GM19452 (cell line): ENCODE results near the gene CASP3.
"Not testable (repeated sequence)": the region's sequence is repeated elsewhere in the genome, so short reads cannot be mapped to it uniquely, and the experiment has no call there.

Experiments
- ATAC-seq: cut with Tn5 transposase; IDR thresholded peaks from one replicate; pipeline ENCODE4 v1.9.1; 2021; ENCODE audit not compliant: unreplicated experiment

Gene CASP3

DNA sequence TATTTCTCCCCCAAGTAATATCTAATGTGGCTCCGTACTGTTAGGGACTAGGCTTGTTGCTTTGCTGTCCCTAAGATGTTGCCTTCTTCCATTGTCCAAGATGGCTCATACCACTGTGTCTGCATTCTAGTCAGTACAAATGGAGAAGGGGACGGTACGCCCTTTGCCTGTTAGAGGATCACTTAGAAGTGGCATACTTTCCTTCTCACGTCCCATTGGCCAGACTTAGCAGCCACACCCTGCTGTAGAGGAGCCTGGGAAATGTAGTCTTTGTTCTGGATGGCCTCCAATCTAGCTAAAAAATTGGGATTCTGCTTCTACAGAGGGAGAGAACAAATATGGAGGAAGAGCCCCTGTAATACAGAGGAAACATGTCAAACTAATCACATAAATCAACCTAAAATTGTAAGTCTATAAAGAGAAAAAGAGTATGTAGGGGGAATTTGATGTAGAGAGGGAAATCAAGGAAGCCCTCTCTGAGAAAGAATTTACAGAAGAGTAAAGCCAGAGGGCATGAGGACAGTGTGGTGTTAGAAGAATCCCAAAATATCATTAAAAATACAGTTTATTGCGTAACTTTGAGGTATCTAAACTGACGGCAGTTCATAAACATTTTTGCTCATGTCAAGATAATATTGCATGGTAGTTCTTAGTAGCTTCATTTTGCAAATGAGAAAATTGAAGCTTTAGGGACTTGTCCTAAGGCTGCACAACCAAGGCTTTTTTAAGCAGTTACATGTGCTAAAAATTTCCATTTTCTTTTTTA lies 15.4 kb upstream of the CASP3 start:
- no peak for ATAC-seq

DNA sequence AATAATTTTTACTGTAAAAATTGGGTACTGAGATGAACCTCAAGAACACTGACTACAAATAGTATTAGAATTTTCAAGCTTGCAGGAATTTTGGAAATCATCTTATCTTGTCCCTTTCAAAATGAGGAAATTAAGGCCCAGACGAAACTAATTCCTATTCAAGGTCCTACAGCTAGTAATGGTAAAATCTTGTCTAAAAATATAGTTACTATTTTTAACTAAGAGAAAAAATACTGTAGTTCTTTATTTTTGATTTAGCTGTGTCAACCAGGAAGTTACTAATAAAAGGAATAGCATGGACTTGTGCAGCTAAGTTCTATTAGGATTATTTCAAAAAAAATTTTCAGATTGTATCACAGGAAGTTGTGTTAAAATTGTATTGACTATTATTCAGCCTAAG lies 13.0 kb upstream of the CASP3 start:
- no peak for ATAC-seq

DNA sequence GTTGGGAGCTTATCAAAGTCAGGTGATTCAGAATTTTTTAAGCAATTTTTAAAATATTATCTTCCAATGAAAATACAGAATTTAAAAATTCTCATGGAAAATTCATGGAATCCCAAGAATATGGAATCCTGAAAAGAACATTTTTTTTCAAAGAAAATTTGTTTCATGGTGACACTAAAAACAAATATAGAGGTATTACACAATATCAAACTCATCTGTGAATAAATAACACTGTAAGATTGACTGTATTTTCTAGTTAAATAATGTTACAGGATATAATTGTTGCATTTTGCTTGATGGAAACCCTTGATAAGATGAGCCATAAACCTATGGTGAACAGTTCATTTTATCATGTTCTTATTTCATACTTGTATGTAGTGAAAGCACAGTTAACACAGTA lies 11.7 kb upstream of the CASP3 start:
- ATAC-seq = no peak

DNA sequence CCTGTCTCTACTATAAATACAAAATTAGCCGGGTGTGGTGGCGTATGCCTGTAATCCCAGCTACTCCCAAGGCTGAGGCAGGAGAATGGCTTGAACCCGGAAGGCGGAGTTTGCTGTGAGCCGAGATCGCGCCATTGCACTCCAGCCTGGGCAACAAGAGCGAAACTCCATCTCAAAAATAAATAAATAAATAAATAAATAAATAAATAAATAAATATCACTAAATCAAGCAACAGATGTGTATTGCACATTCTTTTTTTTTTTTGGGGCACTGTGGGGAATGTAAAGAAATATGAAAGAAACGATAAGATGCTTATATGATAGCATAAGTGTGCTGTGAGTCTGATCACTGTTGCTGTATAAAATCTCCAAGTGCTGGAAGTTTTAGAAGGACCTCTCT lies 8.6 kb upstream of the CASP3 start:
- ATAC-seq = not testable (repeated sequence)

DNA sequence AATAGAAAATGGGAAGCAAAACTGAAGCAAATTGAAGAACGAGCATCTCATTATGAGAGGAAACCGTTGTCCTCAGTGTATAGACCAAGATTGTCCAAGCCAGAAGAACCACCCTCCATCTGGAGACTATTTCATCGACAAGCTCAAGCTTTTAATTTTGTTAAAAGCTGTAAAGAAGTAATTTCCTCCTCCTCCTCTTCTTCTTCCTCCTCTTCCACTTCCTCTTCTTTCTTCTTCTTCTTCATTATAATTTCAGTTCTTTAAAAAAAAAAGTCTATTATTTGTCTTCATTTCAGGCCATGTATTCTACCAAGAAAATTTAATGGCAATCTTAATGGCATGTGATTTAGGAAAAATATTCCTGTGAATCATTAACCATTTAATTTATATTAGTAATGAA lies 7.9 kb upstream of the CASP3 start:
- ATAC-seq = no peak

DNA sequence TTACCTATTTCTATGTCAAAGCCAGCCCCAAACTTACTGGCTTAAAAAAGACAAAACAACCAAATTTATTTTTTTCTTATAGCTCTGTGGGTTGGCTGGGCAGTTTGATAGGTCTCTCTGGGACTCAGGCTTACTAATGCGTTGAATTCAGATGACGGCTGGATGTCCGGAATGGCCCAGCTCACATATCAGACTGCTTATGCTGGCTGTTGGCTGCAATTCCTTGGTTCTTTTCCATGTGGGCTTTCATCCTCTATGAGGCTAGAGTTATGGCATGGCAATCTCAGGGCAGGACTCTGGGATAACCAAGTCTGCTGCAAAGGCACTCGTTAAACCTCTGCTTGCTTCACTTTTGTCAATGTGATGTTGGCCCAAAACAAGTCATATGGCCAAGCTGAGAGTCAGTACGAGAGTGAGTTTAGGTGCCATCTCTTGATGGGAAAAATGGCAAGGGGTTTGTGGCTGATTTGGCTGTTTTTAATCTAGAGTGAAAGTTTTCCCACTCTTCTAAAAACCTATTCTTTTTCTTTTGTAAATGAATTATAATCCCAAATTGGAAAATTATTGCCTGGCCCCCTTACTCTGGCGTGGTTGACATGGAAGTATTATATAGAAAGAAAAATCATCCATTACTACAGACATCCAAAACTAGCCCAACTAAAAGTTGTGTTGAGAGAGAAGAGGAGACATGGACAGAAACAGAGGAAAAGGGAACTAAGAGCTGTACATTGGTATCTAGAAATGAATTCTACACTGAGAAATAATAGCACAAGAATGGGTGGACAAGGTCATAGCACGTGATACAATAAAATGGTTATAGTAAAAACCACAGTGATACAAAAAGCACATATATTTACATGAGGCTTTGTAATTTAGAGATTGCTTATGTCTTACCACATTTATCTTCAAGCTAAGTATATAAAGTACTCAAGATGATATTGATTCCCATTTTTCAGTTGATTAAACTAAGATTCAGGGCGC lies 6.9 kb upstream of the CASP3 start:
- ATAC-seq = no peak

DNA sequence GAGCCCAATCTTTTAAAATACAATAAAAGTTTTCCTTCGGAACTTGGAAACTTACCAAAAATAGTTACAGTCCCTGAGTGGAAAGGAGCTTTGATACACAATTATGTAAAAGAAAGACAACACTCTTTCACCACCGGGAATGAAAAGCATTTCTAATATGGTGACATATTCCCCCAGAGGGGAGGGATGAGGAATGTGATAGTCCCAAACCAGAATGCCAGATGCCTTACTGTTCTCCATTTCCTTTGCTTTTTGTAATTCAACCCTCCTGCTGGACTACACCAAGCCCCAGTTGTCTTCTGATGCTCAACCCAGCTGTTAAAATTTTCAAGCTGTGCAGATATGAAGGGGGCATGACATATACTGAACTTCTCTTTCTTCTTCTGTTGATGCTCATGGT lies 4.4 kb upstream of the CASP3 start:
- no peak for ATAC-seq

DNA sequence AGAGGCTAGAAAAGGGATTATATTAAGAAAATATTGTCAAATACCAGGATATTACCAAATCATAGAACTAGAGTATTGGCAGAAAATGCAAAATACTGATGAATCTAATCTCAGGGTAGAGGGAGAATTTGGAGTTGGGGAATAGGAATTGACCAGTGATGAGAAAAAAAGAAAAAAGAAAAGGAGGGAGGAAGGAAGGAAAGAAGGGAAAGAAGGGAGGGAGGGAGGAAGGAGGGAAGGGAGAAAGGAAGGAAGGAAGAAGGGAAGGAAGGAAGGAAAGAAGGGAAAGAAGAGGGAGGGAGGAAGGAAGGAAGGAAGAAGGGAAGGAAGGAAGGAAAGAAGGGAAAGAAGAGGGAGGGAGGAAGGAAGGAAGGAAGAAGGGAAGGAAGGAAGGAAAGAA lies 3.4 kb upstream of the CASP3 start:
- ATAC-seq = not testable (repeated sequence)

DNA sequence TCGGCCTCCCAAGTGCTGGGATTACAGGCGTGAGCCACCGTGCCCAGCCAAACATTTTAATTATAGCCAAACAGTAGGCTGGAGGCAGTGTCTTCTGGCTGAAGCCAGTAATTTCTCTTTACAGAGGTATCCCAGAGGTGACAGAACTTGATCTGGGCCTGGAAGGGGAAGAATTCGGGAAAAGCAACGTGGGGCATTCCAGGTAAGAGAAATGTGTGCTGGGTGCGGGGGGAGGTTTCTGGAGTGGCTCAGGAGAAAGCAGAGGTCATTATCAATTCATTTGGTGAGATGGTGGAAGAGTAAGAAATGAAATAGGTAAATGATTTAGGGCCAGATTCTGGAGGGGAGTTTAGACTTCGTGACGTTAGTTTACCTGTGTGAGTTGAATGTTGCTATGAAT lies 2.7 kb upstream of the CASP3 start:
- ATAC-seq = no peak

DNA sequence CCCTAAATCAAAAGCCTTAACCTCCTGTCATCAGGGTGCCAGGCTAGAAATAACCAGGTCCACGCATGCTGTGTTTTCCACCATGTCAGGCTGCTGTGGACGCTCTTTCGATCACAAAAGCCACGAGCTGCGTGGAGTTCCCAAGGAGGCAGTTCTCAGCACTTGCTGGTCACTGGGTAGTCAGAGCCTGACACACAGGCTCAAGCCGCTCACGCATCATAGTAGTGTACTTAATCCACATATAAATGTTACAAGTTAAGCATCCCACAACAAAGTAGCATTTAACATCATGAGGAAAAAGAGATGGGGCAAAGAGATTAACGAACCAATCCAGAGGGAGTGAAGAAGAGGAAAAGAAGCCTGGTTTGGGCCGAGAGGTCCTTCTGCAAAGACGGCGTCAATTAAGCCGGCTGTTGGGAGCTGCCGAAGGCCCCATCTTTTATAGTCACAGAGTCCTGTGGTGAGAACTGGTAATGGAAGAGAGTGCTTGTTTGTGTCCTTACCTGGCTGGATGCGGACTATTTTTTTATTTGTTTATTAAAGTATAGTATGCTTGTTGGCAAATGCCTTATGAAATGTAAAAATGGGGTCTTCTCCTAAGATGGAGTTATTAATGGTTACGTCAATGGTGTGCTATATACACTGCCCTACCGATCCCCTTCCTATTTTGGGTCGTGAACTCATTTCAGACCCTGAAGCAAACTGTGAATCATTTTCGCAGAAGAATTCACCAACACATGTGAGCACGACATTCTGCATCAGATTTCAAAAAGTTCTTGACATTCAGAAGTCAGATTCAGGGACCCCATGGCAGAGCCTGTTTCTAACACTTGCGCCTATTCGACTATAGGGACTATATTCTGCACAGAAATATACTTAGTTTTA lies 966 bp upstream of the CASP3 start:
- peak; percentile 14 for ATAC-seq

DNA sequence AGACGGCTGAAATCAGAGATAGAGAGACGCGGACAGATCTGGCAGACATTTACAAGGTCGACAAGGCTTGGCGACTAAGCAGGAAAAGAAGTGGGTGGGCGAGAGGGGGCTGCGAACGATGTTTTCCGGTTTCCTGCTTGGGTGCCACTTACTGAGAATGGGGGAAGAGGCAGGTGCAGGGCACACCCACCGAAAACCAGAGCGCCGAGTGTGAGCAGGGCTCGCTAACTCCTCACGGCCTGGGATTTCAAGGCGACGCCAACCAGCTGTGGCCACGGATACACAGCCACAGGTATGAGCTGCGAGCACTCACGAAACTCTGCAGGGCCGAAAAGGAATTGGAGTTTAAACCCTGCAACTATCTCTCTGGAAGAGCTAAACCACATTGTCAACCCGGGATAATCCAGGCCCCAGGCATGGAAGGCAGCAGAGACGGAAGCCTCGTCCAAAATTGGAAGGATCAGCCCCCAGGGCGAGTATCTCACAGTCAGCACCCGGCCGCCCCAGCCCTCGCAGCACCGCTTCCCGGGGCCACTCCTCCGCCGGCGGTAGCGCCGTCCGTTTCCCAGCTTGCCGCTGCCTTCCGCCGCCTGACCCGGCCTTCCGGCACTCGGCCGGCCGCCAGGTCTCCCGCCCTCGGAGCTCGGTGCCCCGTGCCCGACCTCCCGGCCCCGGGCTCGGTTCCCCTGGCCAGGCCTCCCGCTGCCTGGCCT lies 778 bp downstream of the CASP3 start:
- ATAC-seq = peak; percentile 22

DNA sequence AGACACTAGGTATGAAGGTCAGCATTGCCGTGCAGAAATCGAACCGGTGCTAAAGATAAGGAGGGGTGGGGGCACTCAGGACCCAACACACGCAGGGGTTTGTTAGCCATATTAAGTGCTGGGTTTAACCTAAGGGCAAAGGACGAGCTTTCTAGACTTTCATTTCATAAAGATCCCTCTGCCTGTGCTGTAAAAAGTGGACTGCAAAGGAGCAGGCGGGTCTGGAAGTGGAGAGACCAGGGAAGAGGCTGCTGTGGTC lies 1.3 kb downstream of the CASP3 start:
- no peak for ATAC-seq

DNA sequence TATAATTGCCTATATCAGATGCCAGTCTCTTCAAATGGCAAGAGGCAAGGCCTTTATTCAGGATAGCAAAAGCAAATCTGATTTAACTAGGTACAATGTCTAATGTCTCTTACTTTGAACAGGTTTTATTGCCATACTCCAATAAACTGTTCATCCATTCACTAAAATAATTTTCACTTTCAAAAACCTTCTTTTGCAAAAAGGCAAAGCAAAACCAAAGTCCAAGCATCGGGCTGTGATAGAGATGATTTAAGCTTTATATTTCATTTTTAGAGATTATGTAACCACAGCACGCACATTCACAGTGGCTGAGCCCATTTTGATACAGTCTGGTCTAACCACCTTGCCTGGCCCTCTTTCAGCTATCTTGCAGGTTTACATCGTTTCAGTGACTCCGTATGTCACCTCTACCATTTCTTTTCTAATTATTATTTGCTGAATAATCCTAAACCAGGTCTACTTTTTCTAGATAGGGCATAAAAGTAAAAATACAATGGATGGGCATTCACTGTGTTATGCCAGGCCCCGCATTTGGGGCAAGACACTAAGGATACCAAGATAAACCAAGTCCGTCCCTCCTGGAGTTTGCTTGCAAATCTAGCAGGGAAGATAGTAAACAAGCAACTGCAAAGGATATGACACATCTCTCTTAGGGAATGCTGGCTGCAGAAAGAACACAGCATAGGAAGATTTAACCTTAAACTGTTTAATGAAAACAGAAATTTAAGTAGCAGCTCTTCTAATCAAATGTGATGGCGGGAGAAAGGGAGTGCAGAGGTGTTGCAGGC lies 1.8 kb downstream of the CASP3 start:
- ATAC-seq = no peak

DNA sequence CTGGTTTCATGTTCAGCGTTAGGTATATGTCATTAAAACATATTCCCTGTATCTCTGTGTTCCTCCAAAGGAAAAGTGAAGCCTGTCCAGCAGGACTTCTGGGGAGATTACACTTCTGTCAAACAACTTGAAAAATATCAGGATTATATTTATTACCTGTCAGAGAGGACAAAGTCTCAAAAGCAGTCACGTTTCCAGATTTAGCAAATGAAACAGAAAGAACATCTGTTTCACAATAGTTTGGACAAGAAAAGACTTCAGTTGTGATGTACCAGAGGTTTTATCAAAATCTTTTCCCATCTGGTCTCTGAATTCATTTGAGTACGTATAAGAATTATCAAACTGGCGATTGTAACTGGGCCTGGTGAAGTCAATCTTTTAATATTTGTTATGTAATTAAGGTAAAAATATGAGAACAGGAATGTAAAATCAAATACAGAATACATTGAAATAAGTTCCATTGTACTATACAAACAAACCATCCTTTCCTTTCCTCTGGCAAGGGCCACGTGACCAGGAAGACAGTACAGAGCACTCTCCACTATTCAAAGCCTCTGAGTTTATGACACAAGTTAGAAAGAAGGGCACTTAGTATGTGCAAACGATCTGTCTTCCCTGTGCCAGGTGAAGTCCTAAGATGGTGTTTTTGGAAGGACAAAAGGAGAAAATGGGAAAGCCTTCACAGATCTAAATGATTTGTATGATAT lies 3.2 kb downstream of the CASP3 start:
- no peak for ATAC-seq

DNA sequence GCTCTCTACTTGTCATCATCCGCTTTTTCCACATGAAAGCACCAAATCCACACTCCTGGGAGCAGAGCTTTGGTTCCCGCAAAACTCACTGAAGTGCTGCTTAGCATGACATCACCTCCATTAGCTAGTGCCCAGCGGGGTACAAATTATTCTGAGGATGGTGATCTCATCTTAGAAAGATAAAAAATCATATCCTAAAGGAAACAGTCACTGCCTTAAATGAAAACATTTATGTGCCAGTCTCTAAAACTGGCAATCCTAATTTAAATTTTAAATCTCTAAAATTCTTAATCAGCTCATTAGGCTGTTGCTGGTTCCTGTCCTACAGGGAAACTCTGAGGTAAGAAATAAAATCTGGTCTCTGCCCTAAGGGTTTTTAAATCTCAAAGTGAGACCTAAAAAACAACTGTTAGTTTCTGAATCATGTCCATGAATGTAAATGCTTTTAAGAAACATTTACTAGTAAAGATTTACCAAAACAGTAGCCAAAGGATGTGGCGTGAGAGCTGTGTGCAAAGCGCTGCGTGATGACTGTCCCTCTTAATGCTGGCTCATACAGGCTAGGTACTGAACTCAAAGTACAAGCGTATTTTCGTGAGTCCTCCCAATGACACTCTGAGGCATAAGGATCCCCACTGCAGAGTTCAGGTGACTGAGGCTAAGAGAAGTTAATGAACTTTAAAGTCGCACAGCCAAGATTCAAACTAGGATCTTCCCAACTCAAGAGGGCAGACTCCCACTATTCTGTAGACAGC lies 4.5 kb downstream of the CASP3 start:
- no peak for ATAC-seq

DNA sequence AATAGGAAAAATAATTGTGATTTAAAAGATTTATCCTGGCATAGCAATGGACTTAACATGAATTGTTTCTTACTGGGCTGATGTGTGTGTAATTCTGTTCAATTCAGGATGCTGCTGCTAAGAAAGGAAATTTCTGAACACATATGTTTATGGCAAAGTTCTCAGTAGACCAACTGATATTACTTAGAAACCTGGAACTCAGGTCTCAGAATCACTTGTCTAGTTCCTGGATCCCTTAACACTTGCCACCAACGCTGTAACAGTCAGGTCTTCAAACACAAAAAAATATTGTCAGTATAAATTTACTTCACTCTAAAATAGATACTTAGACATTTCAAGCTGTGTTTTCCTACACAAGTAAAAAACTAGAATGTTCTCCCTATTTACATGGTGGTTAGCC lies 5.5 kb downstream of the CASP3 start:
- ATAC-seq = no peak

DNA sequence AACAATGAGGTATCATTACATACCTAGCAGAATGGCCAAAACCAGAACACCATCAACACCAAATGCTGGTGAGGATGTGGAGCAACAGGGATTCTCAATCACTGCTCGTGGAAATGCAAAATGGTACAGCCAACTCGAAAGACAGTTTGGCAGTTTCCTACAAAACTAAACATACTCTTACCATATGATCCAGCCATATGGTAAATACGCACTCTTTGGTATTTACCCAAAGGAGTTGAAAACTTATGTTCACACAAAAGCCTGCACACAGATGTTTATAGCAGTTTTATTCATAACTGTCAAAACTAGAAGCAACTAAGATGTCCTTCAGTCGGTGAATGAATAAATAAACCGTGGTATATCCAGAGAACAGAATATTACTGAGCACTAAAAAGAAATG lies 7.8 kb downstream of the CASP3 start:
- ATAC-seq = peak; percentile 26

DNA sequence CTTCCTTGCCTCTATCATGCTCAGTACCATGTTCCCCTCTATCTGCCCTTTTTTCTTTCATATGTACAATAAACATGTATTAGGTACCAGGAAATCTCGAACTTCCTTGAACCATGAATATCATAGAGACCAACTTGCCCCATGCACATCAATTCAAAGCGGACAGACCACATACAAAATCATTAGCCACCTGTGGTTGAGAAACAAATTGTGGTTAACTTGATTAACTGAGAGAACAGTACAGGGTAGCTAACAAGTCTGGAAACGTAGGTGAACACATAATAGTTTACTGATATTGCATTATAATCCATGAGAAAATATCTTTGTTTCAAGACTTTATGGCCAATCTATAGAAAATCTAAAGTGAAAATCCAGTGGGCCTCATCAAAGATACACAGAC lies 8.2 kb downstream of the CASP3 start:
- ATAC-seq = peak; percentile 71

DNA sequence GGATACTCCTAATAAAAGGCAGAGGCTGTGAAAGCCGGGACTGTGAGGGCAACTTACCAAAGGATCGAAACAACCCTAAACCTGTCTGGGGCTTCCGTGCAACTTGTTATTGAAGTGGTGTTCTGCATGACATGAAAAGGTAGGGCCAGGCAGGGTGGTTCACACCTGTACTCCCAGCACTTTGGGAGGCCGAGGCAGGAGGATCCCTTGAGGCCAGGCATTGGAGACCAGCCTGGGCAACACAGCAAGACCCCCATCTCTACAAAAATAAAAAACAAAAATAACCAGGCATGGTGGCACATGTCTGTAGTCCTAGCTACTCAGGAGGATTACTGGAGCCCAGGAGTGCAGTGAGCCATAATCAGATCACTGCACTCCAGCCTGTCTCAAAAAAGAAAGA lies 12.3 kb downstream of the CASP3 start:
- no peak for ATAC-seq
